Measurements from ENCODE around the gene MRPL20. TPM values are rescaled to one million over a fixed set of nuclear protein-coding genes. Genes with fewer than 3 reads are reported as not detected.
A peak's percentile ranks its signal among the peaks of the same experiment; 100 is the strongest.

Gene MRPL20
- total and polyA plus RNA-seq, 9 of the 15 experiments (the other 6 are each of a cell fraction or from before 2014, with no cell fraction given), result 180 to 671 (median 229) TPM

GRCh38 chr1:1371364-1371745 lies 35.7 kb downstream of the MRPL20 start:
- Histone ChIP-seq H3K4me2 (ENCODE audit: insufficient read depth, low read length) (no peak overlapping the region), H2AFZ (ENCODE audit: low read depth, low read length) (no peak overlapping the region), H3K79me2 (ENCODE audit: control insufficient read depth, insufficient read depth, low read length) (peaks cover 31% of the 10 kb centered on the region), H3K9me1 (ENCODE audit: control insufficient read depth, insufficient read depth, low read length) (peaks cover 6% of the 10 kb centered on the region), H3K4me3 (no peak overlapping the region), H4K20me1 (replicated peaks; ENCODE audit: control insufficient read depth, insufficient read depth, low read length) (peaks cover 7% of the 10 kb centered on the region; the same call in 1 of the 2 replicates), H3K27ac (ENCODE audit: extremely low read depth, low read depth, low read length) (no peak overlapping the region), H3K9me3 (replicated peaks; ENCODE audit: control insufficient read depth, insufficient read depth, low read depth, low read length) (peaks cover 4% of the 10 kb centered on the region), H3K27me3 (ENCODE audit: control insufficient read depth in 2 of 2, insufficient read depth in 2 of 2, low read length in 2 of 2) (no peaks in the 10 kb centered on the region), H3K4me1 (replicated peaks in 1 of 2; ENCODE audit: control insufficient read depth in 2 of 2, insufficient read depth in 2 of 2, low read length in 2 of 2) (peaks cover 13 to 50% of the 10 kb centered on the region in 2 experiments), H3K9ac (ENCODE audit: insufficient read depth in 1 of 2, low read depth in 2 of 2, low read length in 2 of 2) (peak overlapping the region in 1 of 2 experiments; percentile 79; a peak in 2 of 4 replicates), H3K36me3 (ENCODE audit: control insufficient read depth, insufficient read depth, low read length) (peaks cover 26% of the 10 kb centered on the region)
- WGBS (ENCODE audit: insufficient coverage, low coverage, missing lambda C conversion rate), result 80% methylated on average over 10 of the region's 12 CpGs
- POLR2A ChIA-PET, result interaction anchor here (0.7 to 1.8 kb wide), 8 partner anchors 14 to 75 kb away, joined by 3 to 6 read pairs (median 3); partner anchors contain the start of gene CCNL2
- DNase-seq (ENCODE audit: extremely low read depth in 1 of 4, low spot score in 3 of 4) (no peak), FAIRE-seq (no peak), ATAC-seq (no peak)
- CTCF ChIA-PET (ENCODE audit: low intra/inter-chr PET ratio), result no interaction called here
- intact Hi-C loops (cut with micrococcal nuclease) (loop anchor here (10.0 kb wide), 1 partner anchor 133 kb away; no protein-coding TSS in a partner anchor), in situ Hi-C loops (cut with MboI) (no loop called here)
- no TSS peak for BruUV-seq (replicated peaks)
- peak; percentile 1; the same call in 1 of the 2 replicates for TF ChIP-seq VEZF1 (CRISPR knock-in tag; IDR thresholded peaks at IDR 0.05)
- TF ChIP-seq SMC3 (conservative IDR thresholded peaks at IDR 0.05; ENCODE audit: insufficient read depth, low read depth, low read length), result no peak
- peak; percentile 67; the same call in 1 of the 2 replicates for TF ChIP-seq LCOR (CRISPR knock-in tag; IDR thresholded peaks at IDR 0.05)
- TF ChIP-seq RAD51 (IDR thresholded peaks at IDR 0.05; ENCODE audit: borderline replicate concordance, low read depth), result no peak
- no peak for TF ChIP-seq PHB (CRISPR knock-in tag; IDR thresholded peaks at IDR 0.05)
- no peak for TF ChIP-seq TEAD2 (tag; IDR thresholded peaks at IDR 0.05)
- TF ChIP-seq SMARCE1 (IDR thresholded peaks at IDR 0.05), result no peak
- no peak for TF ChIP-seq CC2D1A (IDR thresholded peaks at IDR 0.05)
- TF ChIP-seq MTA1 (IDR thresholded peaks at IDR 0.05; ENCODE audit: borderline replicate concordance), result no peak
- TF ChIP-seq ELF2 (CRISPR knock-in tag; IDR thresholded peaks at IDR 0.05), result no peak
- no peak for TF ChIP-seq KDM2B (CRISPR knock-in tag; IDR thresholded peaks at IDR 0.05)
- TF ChIP-seq STAT5A (IDR thresholded peaks at IDR 0.05; ENCODE audit: borderline replicate concordance, low read length), result no peak
- no peak for TF ChIP-seq MAFF (IDR thresholded peaks at IDR 0.05; ENCODE audit: low read length)
- TF ChIP-seq ATF1 (CRISPR knock-in tag; IDR thresholded peaks at IDR 0.05), result no peak
- no peak for TF ChIP-seq ATF1 (tag; IDR thresholded peaks at IDR 0.05)
- 0 out of 2 replicates have a peak, but pooled peaks have one; percentile 12 for TF ChIP-seq GABPB1 (CRISPR knock-in tag; IDR thresholded peaks at IDR 0.05)
- TF ChIP-seq FOXP1 (CRISPR knock-in tag; IDR thresholded peaks at IDR 0.05), result no peak
- no peak for TF ChIP-seq ZBED1 (IDR thresholded peaks at IDR 0.05)
- TF ChIP-seq, protein P1, sequence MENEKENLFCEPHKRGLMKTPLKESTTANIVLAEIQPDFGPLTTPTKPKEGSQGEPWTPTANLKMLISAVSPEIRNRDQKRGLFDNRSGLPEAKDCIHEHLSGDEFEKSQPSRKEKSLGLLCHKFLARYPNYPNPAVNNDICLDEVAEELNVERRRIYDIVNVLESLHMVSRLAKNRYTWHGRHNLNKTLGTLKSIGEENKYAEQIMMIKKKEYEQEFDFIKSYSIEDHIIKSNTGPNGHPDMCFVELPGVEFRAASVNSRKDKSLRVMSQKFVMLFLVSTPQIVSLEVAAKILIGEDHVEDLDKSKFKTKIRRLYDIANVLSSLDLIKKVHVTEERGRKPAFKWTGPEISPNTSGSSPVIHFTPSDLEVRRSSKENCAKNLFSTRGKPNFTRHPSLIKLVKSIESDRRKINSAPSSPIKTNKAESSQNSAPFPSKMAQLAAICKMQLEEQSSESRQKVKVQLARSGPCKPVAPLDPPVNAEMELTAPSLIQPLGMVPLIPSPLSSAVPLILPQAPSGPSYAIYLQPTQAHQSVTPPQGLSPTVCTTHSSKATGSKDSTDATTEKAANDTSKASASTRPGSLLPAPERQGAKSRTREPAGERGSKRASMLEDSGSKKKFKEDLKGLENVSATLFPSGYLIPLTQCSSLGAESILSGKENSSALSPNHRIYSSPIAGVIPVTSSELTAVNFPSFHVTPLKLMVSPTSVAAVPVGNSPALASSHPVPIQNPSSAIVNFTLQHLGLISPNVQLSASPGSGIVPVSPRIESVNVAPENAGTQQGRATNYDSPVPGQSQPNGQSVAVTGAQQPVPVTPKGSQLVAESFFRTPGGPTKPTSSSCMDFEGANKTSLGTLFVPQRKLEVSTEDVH (IDR thresholded peaks at IDR 0.05; ENCODE audit: low read depth, partially characterized antibody), result no peak
- TF ChIP-seq ZNF3 (CRISPR knock-in tag; IDR thresholded peaks at IDR 0.05), result no peak
- TF ChIP-seq ZNF274 (IDR thresholded peaks at IDR 0.05; ENCODE audit: borderline replicate concordance, low read depth, low read length), result no peak
- no peak for TF ChIP-seq YY1 (IDR thresholded peaks at IDR 0.05; ENCODE audit: borderline replicate concordance in 1 of 3, control insufficient read depth in 1 of 3, extremely low read depth in 1 of 3, insufficient read depth in 3 of 3, insufficient read length in 1 of 3, insufficient replicate concordance in 2 of 3, low read depth in 1 of 3, low read length in 2 of 3)
